ELF-1 (cell line): ENCODE results near the gene HIPK3.
"Not testable (repeated sequence)": the region's sequence is repeated elsewhere in the genome, so short reads cannot be mapped to it uniquely, and the experiment has no call there.

Experiments used
- DNase-seq: peaks from one replicate; pipeline ENCODE4 v3.0.0-alpha.2; 2016; ENCODE audit warnings: low read depth, low spot score

Gene HIPK3

DNA sequence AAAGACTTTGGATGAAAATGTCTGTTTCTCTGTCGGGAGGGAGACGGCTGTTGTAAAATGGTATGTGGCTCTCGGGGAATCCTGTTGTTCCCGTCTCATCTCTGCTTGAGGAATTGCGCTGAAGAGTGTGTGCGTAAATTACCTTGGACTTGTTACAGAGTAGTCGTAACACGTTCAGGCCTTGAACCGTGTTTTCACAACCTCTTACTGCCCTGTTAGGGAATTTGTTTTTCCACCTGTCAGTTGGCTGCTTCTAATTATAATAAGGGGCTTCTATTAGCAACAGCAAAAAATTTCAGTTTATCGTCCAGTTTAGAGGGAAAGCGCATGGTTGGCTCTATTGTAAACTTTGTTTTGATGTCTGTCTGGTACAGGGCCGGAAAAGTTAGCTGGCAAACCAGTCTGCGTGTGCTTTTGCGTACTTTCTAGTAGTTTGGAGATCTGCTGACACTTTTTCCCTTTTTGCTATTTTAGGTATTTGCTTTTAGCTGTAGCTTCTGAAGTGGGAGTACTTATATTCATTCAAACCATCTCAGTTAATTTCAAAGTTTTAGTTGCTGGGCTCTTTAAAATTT, 1.5 kb downstream of the HIPK3 start:
- DNase-seq, result no peak

GRCh38 chr11:33259869-33260268, 2.7 kb downstream of the HIPK3 start:
- no peak for DNase-seq

GRCh38 chr11:33261350-33261749, 4.2 kb downstream of the HIPK3 start:
- DNase-seq, result not testable (repeated sequence)

DNA sequence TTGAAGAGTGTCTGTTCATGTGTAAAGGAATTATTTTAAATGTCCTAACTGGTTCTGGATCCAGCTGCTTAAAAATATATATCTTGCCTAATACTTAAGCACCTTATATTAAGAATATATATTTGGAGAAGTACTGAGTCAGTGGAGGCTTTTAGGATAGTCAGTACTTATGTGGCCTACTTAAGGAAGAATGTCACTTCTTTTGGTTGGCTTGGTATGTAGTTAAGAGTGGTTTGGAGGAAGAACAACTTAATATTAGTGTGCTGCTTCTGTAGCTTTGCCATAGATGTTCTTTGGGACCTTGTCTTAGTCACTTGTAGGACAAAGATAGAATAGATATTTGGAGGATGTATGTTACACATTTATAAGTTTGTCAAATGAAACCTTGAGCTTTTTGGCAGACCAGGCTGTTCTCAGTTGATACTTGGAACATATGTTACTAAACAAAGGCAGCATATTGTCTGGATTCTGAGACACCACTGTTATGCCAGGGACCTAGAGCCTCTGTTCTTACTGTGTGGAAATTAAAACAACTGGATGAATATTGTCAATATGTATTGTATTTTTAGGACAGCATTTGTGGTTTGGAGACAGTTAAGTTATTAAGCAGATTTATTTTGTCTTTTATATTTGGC, 4.9 kb downstream of the HIPK3 start:
- no peak for DNase-seq

GRCh38 chr11:33263549-33263948, 6.4 kb downstream of the HIPK3 start:
- no peak for DNase-seq

- DNase-seq, result no peak
These were observed 7.7 kb downstream of the HIPK3 start for GRCh38 chr11:33264926-33265325.

GRCh38 chr11:33266393-33267215, 9.4 kb downstream of the HIPK3 start:
- DNase-seq, result no peak

GRCh38 chr11:33268945-33269540, 11.9 kb downstream of the HIPK3 start:
- no peak for DNase-seq

- DNase-seq, result no peak
These were observed 12.6 kb downstream of the HIPK3 start for GRCh38 chr11:33269822-33270221.

- DNase-seq, result no peak
These were observed 13.9 kb downstream of the HIPK3 start for GRCh38 chr11:33271059-33271458.

GRCh38 chr11:33272338-33273107, 15.3 kb downstream of the HIPK3 start:
- no peak for DNase-seq

GRCh38 chr11:33273656-33274055, 16.5 kb downstream of the HIPK3 start:
- no peak for DNase-seq

DNA sequence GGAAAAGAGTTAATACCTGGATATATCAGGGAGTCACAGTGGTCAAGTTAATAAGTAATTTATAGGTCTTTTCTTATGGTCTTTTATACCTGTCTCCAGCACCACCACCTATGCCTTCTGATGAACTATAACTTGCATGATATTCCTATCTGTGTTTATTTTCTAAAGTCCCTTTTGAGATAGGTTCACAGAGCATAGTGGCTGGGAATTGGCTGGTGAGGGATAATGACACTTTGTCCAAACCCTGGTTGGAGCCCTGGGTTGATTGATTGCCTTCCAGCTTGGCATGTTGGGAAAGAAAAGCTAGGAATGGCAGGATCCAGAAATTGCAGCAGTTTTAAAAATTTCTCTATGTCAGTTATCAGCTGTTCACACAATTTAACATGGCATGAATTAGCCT, 23.2 kb downstream of the HIPK3 start:
- no peak for DNase-seq

GRCh38 chr11:33281758-33282157, 24.6 kb downstream of the HIPK3 start:
- DNase-seq, result no peak

- no peak for DNase-seq
These were observed 27.6 kb downstream of the HIPK3 start for GRCh38 chr11:33284818-33285217.

GRCh38 chr11:33290319-33290718, 33.1 kb downstream of the HIPK3 start:
- DNase-seq, result no peak

- no peak for DNase-seq
These were observed 34.0 kb downstream of the HIPK3 start for GRCh38 chr11:33291004-33291777.

- DNase-seq, result no peak
These were observed 35.1 kb downstream of the HIPK3 start for GRCh38 chr11:33292311-33292710.

DNA sequence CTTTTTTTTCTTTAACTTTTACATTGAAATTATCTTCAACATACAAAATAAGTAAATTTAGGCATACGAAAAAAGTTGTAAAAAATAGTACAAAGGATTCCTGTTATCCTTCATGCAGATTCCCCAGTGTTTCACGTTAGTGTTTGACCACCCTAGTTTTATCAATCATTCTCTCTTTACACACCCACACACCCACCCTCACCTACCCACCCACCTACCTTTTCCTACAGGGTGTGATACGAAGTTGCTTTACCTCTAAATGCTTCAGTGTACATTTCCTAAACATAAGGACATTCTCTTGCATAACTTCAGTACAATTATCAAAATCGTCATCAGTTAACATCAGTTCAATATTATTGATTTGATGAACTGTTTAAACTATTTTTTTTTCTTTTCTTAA, 37.0 kb downstream of the HIPK3 start:
- DNase-seq, result no peak

- no peak for DNase-seq
These were observed 37.6 kb downstream of the HIPK3 start for GRCh38 chr11:33294797-33295196.

DNA sequence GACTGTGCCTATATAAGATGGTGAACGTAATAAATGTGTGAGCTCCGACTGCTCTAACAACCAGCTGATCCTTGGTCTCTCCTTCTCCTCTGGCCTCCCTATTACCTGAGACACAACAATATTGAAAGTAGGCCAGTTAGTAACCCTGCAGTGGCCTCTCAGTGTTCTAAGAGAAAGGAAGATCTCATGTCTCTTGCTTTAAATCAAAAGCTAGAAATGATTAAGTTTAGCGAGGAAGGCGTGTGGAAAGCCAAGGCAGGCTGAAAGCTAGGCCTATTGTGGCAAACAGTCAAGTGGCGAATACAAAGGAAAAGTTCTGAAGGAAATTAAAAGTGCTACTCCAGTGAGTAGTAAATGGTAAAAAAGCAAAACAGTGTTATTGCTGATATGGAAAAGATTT, 39.5 kb downstream of the HIPK3 start:
- no peak for DNase-seq
